HG02571 (cell line): ENCODE measurements around the gene FGF1.
"Not testable (repeated sequence)": the region's sequence is repeated elsewhere in the genome, so short reads cannot be mapped to it uniquely, and the experiment has no call there.

ENCODE experiments used
- ATAC-seq: cut with Tn5 transposase; IDR thresholded peaks from one replicate; pipeline ENCODE4 v1.9.1; 2021; ENCODE audit warnings: mild to moderate bottlenecking, moderate library complexity; ENCODE audit not compliant: unreplicated experiment

The FGF1 gene

DNA sequence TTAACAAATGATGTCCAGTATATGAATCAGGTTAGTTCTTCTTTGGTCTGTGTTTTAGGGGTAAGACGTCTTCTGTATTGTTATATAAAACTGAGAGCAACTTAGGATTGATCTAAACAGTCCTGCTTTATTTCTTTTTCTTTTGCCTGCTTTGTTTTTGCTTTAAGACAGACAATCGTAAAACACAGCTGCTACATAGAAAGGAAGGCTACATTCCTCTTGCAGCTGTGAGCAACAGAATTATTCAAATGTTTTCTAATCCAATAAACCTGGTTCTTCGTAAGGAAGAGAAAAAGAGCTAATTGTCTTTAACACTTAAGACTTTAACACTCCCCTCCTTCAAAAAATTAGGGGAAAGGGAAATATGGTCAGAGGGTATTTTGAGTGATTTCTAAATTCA is 14.6 kb downstream of the FGF1 start:
- ATAC-seq = no peak

DNA sequence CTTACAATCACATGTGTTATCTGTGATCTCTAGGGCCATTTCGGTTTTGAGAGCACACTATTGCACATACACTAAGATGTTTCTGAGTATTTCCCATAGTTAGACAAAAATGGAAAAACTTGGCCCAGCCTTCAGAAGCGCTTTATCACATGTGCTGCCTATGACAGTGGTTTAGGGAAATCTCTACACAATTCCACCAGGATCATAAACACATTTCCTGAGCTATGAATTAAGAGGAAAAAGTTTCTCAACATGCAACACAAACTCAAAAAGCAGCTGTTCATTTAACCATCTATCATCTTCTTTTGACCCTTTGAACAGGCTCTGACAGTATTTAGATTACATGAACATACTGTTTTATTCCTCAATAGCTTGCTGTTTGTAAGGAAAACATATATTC is 15.1 kb downstream of the FGF1 start:
- no peak for ATAC-seq

DNA sequence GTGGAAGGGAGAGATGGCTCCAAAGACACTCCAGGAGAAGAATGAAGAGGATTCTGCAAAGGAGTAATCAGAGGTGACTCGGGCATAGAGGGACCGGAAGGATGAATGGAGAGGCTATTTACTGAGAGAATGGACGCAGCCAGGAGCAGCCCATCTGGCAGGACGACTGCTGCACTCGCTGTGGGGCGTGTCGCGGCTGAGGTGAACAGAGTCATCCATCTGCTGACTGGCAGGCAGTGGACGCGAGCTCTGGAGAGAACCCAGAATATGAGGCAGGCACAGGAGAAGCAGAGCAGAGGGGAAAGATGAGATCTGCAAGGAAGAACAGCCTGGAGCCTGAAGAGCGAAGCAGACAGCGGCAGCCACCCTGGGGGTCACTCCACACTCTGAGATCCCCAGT is 16.4 kb downstream of the FGF1 start:
- ATAC-seq = no peak

DNA sequence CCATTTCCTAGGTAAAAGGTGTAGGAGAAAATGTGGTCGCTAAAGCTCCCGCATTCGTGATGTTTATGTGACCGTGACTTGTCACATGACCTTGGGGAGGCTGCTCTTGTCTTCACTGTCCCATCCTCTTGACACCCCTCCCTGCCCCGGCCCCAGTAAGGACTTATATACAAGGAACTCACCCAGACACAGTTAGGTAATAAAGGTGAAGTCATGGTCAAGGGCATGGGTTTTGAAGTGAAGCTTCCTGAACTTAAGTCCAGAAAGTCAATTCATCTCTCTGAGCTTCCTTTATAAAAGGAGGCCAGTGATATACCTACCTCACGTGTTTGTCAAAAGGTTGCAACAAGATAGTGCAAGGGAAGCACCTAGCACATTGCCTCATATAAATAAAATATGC is 17.6 kb downstream of the FGF1 start:
- no peak for ATAC-seq

DNA sequence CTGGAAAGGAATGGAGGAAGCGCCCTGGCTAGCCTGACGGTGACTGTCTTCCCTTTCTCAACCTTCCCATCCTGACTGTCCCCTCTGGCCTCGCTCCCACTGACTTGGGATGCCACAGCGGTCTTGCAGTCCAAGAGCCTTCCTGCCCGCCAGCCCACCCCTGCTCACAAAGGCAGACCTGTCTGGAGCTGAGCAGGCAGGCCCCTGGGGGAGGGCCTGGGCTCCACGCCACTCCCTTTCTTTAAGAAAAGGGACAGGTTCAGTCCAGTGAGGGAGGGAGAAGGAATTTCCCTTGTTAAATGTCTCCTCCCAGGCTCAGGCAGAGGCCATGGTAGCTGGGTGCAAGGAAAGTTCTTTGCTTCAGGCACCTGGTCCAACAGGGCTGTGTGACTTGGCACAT is 18.1 kb downstream of the FGF1 start:
- ATAC-seq = no peak

DNA sequence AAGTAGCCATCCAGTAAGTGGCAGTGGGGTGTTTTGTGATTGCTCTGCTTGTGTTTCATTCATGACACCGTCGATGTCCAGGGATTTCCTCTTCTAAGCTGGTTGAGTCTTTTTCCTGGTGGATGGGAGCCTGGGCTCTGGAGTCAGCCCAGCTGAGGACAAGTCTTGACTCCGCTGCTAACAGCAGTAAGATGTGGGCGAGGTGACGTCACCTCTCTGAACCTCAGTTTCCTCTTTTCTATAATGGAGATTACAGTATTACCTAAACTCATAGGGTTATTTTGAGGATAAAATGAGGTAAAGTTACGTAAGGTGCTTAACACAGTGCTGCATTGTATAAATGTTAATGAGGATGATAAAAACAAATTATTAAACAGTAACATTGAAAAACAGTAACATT is 21.3 kb downstream of the FGF1 start:
- no peak for ATAC-seq

DNA sequence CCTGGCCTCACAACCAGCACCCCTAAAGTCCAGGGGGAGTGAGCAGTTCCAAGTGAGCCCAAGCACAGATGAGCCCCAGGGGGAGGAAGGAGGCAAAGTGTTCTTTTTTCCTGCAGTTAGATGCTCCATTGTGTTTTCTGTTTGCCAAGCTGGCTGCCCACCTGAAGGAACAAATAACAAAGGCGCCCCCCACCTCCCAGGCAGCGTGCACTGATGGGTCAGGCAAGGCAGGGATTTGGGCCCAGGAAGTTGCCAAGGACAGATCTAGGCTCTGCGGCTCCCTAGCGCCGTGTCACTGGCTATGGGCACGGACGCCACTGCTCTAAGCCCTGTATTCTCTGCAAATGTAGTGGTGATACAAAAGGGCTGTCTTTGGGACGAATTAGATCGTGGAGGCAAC is 21.8 kb downstream of the FGF1 start:
- ATAC-seq = no peak

DNA sequence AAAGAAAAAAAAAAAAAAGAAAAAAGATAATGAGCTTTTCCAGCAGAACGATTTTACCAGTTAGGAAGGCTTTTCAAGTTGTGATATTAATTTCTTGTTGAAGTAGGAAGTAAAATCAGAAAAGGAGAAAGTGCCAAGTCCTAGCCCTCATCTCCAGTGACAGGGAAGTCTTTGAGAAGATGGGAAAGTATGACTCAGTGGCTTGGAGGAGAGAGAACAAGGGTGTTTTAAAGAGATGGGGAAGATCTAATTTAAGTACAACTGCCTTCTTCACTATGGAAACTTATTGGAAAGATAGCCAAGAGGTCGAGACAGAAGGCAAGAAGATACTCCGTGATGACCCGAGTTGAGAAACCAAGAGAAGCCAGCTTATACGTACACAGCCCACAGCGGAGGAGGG is 22.6 kb downstream of the FGF1 start:
- no peak for ATAC-seq

DNA sequence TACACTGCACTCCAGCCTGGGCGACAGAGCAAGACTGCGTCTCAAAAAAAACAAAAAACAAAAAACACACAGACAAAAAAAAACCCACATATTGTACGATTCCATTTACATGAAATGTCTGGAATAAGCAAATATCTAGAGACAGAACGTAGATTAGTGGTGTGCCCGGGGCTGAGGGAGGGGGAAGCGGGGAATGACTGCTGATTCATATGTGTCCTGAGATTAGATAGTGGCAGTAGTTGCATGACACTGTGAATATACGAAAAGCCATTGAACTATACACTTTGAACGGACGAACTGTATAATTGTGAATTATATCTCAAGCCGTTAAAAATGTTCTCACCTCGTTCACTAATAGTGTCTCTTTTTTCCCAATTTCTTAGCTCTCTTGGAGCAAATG is 23.9 kb downstream of the FGF1 start:
- ATAC-seq = no peak

DNA sequence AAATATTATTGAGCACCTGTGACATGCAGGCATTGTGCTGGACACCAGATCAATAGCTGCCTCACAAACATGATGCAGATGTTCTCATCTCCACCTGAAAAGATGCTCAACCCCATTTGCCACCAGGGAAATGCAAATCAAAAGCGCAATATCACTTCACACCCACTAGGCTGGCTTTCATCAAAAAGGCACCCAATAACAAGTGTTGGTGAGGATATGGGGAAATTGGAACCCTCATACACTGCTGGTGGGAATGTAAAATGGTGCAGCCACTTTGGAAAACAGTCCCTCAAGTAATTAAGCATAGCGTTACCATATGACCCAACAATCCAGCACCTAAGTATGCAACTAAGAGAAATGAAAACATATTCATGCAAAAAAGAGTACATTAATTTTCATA is 24.7 kb downstream of the FGF1 start:
- no peak for ATAC-seq

DNA sequence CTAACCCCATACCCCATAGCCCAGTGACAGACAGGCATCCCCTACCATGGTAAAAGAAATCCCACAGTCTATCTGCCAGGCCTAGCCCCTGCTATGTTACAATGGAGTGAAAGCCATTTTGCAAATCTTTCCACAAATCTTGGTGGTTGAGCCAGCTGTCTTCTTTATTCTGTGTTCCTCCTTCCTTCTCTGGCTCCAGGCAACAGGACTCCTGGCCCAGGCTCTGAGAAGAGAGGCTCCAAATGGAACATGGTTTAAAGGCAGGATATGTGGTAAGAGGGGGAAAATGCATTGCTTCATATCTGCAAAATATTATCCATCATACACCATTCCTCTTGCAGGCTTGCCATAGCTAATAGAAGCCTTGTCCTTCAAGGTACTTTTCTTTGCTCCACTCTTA is 25.2 kb downstream of the FGF1 start:
- no peak for ATAC-seq

DNA sequence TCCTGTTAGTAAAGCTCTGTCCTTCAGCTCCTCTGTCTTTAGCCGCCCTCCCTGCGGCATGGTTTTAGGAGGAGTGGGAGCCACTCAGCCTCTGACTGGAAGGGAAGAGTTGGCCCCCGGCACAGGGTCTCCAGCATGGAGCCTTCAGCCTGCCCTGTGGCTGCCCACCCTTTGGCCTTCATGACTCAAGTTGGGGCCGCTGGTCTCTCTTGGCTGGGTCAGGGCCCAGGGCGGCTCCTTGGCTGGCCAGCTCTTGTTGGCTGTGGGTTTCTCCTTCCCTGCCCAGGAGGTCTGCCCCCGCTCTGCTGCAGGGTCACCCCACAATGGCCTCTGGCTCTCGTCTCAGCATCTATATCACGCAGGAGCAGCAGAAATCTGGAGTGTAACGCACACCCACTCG is 25.7 kb downstream of the FGF1 start:
- no peak for ATAC-seq

DNA sequence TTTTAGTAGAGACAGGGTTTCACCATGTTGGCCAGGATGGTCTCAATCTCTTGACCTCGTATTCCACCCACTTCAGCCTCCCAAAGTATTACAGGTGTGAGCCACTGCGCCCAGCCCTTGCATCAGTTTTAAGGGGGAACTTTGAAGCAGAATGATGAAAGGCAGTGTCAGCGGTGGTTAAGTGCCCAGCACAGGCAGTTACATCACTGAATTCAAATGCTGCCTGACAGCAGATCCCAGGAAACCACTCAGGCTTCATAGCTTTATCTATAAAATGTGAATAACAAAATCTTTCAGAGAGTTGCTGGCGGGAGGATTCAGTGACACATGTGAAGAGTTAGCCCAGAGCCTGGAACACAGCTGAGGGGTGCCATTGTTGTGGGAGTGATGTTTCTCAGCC is 26.5 kb downstream of the FGF1 start:
- no peak for ATAC-seq

DNA sequence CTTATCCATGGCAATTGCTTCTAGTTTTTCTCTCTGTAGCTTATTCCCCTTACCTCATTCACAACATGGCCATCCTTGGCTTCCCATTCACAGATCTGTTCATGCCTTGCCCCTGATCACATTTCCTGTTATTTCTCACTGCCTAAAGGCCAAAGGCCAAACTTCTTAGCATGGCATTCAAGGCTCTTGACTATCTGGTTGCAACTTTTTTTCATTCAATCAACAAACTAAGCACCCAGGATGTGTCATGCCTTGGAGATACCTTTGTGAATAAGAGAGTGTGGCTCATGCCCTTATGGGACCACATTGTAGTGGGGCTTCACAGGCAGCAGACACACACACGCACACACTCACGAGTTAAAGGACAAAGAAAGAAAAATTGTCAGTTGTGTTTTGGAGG is 27.6 kb downstream of the FGF1 start:
- no peak for ATAC-seq

DNA sequence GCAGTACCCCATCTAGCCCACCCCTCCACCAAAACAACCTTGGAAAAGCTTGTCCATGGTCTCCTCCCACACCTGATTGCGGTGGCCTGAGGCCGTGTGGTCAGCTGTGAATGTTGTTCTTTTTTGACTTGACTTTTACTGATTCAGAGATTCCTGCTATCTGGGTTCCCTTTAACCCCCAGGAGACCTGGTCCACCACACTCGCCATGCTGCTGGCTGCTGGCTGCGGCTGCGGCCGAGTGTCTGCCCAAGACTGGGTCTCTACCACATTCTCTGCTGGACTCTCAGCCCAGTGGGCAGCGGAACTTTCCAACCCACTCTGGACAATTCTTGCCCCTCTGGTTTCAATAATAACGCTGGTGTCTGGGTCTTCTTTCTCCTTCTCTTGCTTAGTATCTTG is 28.4 kb downstream of the FGF1 start:
- no peak for ATAC-seq

DNA sequence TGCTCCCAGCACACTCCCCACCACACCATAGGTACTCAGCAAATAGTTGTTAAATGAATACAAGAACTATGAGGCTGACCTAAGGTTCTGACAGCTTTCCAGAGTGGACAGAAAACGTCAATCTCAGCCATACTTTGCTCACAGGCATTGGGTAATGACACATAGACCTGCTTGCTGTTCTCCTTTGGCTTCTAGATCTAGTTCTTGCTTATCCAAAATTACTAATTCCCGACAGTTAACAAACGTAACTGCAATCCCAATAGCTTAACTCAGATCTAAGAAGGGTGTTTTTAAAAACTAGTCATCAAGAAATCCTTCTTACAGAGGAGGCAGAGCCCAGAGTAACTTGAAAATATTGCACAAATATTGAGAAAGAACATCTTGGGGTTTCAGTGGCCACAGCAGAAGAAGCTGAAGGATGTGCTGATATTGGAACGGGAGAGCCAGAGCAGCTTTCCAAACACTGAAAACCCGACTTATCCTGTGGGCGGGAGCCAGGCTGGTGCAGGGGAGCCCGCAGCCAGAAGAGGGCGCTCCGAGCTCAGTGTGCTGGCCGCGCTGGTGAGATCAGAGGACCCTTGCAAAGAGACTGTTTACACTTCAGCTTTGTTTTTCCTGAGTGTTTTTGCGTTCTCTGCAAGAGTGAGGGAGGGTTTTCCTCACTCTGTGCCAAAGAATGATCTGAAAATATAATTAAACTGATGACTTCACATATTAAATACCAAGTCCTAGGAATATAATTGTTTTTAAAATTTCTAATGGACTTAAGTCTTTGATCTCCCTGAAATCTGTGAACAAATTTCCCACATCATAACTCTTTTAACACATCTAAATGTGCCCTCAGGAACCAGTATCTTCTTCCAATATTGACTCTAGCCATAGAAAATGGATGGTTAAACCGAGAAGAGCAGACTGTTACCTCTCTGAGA is 30.3 kb downstream of the FGF1 start:
- ATAC-seq = no peak

DNA sequence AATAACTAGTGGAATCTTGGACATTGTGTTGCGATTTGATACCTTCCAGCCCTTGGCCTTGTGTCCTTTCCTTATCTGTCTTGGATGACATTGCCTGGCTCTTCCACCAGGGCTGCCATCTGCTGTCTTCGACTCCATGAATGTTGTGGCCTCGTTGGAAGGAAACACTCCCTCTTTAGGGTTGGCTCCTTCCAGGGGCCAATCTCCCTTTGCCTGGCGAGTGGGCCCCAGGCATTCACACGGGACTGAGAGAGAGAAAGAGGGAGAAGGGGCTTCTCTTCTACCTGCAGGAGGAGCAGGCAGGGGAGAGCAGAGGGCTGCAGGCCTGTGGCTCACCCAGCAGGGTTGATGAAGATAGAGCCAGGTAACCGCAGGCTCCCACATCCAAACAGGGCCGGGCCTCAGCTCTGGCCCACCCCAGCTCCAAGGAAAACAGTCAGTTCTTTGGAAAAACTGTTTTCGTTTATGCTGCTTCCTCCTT is 31.3 kb downstream of the FGF1 start:
- ATAC-seq = no peak

DNA sequence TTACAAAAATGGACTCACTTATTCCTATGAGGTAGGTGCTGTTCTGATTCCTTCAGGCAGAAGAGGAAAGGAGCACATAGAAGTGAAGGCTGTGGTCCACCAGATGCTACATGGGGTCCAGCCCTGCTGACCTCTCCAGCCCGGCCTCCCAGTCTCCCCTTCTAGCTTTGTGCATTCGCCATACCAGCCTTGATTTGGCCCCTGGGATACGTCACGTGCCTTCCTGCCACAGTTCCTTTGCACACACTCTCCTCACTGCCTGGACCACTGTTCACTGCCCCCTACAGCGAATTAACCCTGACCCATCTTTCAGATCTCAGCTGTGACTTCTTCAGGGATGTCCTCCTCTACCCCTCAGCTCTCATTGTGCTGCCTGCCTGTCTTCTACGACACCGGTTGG is 32.6 kb downstream of the FGF1 start:
- no peak for ATAC-seq

DNA sequence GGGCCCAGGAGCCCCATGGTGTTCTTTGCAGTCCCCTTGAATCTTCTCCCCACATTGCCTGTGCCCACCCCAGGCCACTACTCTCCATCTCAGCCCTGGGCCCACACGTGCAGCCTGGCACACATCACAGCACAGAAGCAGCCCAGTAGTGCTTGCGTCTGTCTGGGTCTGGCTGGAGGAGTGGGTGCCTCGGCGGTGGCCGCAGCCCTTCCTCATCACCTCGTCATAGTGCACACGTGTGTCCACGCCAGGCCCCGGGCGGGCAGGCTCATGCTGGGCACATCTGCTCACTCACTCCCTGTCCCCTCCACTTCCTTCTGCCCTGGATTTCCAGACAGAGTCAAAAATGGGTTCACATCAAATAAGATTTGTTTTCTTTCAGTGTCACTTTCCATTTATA is 33.3 kb downstream of the FGF1 start:
- ATAC-seq = no peak

DNA sequence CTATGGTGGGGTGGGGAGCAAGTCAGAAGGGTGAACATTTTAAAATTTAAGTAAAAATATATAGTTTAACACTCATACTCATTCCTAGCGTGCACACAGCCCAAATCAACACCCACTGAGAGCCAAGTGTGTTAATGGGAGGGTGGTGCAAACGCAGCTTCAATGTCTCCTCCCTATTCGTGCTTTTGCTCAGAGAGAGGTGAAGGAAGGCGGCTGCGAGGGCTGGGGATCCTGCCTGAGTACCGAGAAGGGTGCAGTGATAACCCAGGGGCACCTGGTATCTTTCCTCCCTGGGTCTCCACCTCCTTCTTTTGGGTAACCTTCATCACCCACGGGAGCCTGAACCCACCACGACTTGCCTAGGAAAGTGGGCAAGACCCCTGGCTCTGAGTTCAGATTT is 35.0 kb downstream of the FGF1 start:
- no peak for ATAC-seq

DNA sequence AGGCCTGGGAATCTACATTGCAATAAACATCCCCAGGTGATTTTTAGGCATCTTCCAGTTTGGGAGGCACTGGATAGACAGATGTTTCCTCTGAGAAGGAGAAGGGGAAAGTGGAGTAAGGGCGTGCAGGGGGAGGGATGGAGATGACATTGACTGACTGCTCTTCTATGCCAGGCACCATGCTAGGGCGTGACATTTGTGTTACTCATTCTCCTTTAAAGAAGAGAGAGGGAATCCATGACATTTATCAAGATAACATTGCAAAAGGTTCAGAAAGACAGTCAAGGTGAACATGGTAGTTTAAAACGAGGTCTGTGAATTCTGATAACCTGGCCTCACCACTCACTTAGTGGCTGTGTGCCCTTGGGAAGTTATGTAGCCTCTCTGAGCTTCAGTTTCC is 35.8 kb downstream of the FGF1 start:
- no peak for ATAC-seq

DNA sequence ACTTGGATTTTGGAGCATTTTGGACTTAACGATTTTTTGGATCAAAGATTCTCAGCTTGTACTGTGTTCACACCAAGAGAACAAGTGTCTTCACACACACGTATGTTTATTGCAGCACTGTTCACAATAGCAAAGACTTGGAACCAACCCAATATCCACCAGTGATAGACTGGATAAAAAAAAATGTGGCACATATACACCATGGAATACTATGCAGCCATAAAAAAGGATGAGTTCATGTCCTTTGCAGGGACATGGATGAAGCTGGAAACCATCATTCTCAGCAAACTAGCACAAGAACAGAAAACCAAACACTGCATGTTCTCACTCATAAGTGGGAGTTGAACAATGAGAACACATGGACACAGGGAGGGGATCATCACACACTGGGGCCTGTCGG is 37.8 kb downstream of the FGF1 start:
- ATAC-seq = not testable (repeated sequence)

DNA sequence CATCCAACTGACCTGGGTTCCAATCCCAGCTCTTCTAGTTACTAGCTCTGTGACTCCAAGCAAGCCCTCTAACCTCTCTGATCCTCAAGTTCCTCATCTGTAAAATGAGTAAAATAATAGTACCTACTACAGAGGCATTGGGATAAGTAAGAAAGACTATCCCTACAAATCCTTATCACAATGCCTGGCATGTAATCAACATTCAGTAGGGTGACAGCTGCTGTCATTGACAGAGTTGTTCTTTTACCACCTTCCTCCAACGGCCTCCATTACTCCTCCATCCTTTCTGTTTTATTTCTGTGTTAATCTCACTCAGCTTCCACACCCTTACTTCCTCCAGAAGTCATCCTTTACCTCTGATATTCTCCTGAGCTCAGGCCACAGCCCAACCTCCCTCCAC is 40.4 kb downstream of the FGF1 start:
- ATAC-seq = no peak
